H9 (cell line): ENCODE data around the gene CCDC85A. TPM values are rescaled to one million over a fixed set of nuclear protein-coding genes. Genes with fewer than 3 reads are reported as not detected.

Experiments
- DNase-seq: peaks from one replicate; pipeline ENCODE4 v3.0.0-alpha.2; 2017
- H2AFZ ChIP-seq: one replicate; pipeline ENCODE4 v1.6.1; 2013; ENCODE audit warnings: mild to moderate bottlenecking, low read length, control low read depth, moderate library complexity
- H2AK5ac ChIP-seq: 2 replicates; pipeline ENCODE4 v1.6.1; 2013; ENCODE audit warnings: low read length, control low read depth, mixed read lengths; ENCODE audit not compliant: insufficient read length
- H2BK120ac ChIP-seq: one replicate; pipeline ENCODE4 v1.6.1; 2013; ENCODE audit warnings: low read depth, mild to moderate bottlenecking, low read length, control low read depth, inconsistent platforms; ENCODE audit not compliant: poor library complexity, severe bottlenecking
- H2BK12ac ChIP-seq: 2 replicates; pipeline ENCODE4 v1.6.1; 2013; ENCODE audit warnings: low read length, control low read depth, mixed read lengths, low read depth; ENCODE audit not compliant: insufficient read length
- H2BK15ac ChIP-seq: 2 replicates; pipeline ENCODE4 v1.6.1; 2013; ENCODE audit warnings: low read depth, low read length, control low read depth
- H2BK20ac ChIP-seq: one replicate; pipeline ENCODE4 v1.6.1; 2013; ENCODE audit warnings: low read depth, mild to moderate bottlenecking, low read length, control low read depth, inconsistent platforms; ENCODE audit not compliant: poor library complexity, severe bottlenecking
- H2BK5ac ChIP-seq: 2 replicates; pipeline ENCODE4 v1.6.1; 2013; ENCODE audit warnings: low read length, control low read depth, mixed read lengths; ENCODE audit not compliant: insufficient read length
- H3K14ac ChIP-seq: 2 replicates; pipeline ENCODE4 v1.6.1; 2013; ENCODE audit warnings: low read length, control low read depth; ENCODE audit not compliant: insufficient read depth
- H3K18ac ChIP-seq: 2 replicates; pipeline ENCODE4 v1.6.1; 2013; ENCODE audit warnings: low read depth, mild to moderate bottlenecking, mixed read lengths, low read length, control low read depth; ENCODE audit not compliant: insufficient read length
- H3K23ac ChIP-seq: 2 replicates; pipeline ENCODE4 v1.6.1; 2013; ENCODE audit warnings: low read length, control low read depth, mixed read lengths, low read depth; ENCODE audit not compliant: insufficient read length
- H3K23me2 ChIP-seq: 2 replicates; pipeline ENCODE4 v1.6.1; 2013; ENCODE audit warnings: low read depth, mild to moderate bottlenecking, mixed read lengths, low read length, control low read depth; ENCODE audit not compliant: insufficient read length, poor library complexity, severe bottlenecking
- H3K27ac ChIP-seq: 2 replicates; pipeline ENCODE4 v1.5.1; 2013; ENCODE audit warnings: low read length, control low read depth, mixed read lengths, low read depth; ENCODE audit not compliant: insufficient read length
- H3K27me3 ChIP-seq: 2 replicates; pipeline ENCODE4 v1.6.1; 2013; ENCODE audit warnings: low read length, control low read depth, inconsistent platforms; ENCODE audit not compliant: insufficient read depth
- H3K4ac ChIP-seq: 2 replicates; pipeline ENCODE4 v1.6.1; 2013; ENCODE audit warnings: low read depth, mild to moderate bottlenecking, control low read depth, inconsistent platforms, low read length, moderate library complexity
- H3K4me1 ChIP-seq: 2 replicates; pipeline ENCODE4 v1.6.1; 2013; ENCODE audit warnings: low read length, control low read depth, inconsistent platforms; ENCODE audit not compliant: insufficient read depth
- H3K4me2 ChIP-seq: 2 replicates; pipeline ENCODE4 v1.6.1; 2013; ENCODE audit warnings: low read length, control low read depth, mixed read lengths; ENCODE audit not compliant: insufficient read length, insufficient read depth
- H3K56ac ChIP-seq: 2 replicates; pipeline ENCODE4 v1.6.1; 2013; ENCODE audit warnings: low read depth, mild to moderate bottlenecking, mixed read lengths, low read length, control low read depth; ENCODE audit not compliant: insufficient read length
- H3K79me1 ChIP-seq: 2 replicates; pipeline ENCODE4 v1.6.1; 2013; ENCODE audit warnings: low read depth, mild to moderate bottlenecking, moderate library complexity, low read length, control low read depth, inconsistent platforms; ENCODE audit not compliant: insufficient read depth, poor library complexity, severe bottlenecking
- H3K79me2 ChIP-seq: 2 replicates; pipeline ENCODE4 v1.6.1; 2013; ENCODE audit warnings: low read length, control low read depth, inconsistent platforms; ENCODE audit not compliant: insufficient read depth
- H3K9ac ChIP-seq: 2 replicates; pipeline ENCODE4 v1.6.1; 2013; ENCODE audit warnings: low read length, control low read depth, mixed read lengths; ENCODE audit not compliant: insufficient read length; ENCODE audit errors: extremely low read depth
- H3K9me3 ChIP-seq: one replicate; pipeline ENCODE4 v1.6.1; 2013; ENCODE audit warnings: low read depth, low read length, inconsistent platforms; ENCODE audit not compliant: control insufficient read depth
- H3T11ph ChIP-seq: one replicate; pipeline ENCODE4 v1.6.1; 2013; ENCODE audit warnings: mild to moderate bottlenecking, low read length, control low read depth, inconsistent platforms
- H4K20me1 ChIP-seq: one replicate; pipeline ENCODE4 v1.6.1; 2013; ENCODE audit not compliant: control insufficient read depth, insufficient read length, insufficient read depth
- H4K5ac ChIP-seq: 2 replicates; pipeline ENCODE4 v1.6.1; 2013; ENCODE audit warnings: low read depth, mild to moderate bottlenecking, mixed read lengths, low read length, control low read depth; ENCODE audit not compliant: insufficient read length
- H4K8ac ChIP-seq: replicated peaks from 2 replicates; pipeline ENCODE4 v1.6.1; 2013; ENCODE audit warnings: low read length, control low read depth, mixed read lengths, low read depth; ENCODE audit not compliant: insufficient read length
- H4K91ac ChIP-seq: 2 replicates; pipeline ENCODE4 v1.6.1; 2013; ENCODE audit warnings: low read depth, mild to moderate bottlenecking, moderate library complexity, mixed read lengths, low read length, control low read depth; ENCODE audit not compliant: insufficient read length
- H3K27ac Mint-ChIP-seq, 3 experiments: 2 replicates in 2 of 3; 3 replicates in 1 of 3; pipeline ENCODE4 v1.8.0; 2020 to 2021; ENCODE audit warnings: mixed read lengths in 3 of 3, mild to moderate bottlenecking in 1 of 3, moderate library complexity in 1 of 3
- H3K27me3 Mint-ChIP-seq: 2 replicates; pipeline ENCODE4 v1.8.0; 2021; ENCODE audit warnings: low read depth, mild to moderate bottlenecking, moderate library complexity, mixed read lengths
- H3K36me3 Mint-ChIP-seq, 3 experiments: 2 replicates in 2 of 3; 3 replicates in 1 of 3; pipeline ENCODE4 v1.8.0; 2020 to 2021; ENCODE audit warnings: low read depth in 3 of 3, mixed read lengths in 3 of 3; ENCODE audit not compliant: insufficient read depth in 1 of 3
- H3K4me1 Mint-ChIP-seq, 2 experiments: 2 replicates each; pipeline ENCODE4 v1.8.0; 2020; ENCODE audit warnings: mixed read lengths in 2 of 2
- H3K4me3 Mint-ChIP-seq, 2 experiments: 2 replicates in 1 of 2; 3 replicates in 1 of 2; pipeline ENCODE4 v1.8.0; 2020 to 2021; ENCODE audit warnings: mild to moderate bottlenecking in 2 of 2, mixed read lengths in 2 of 2, moderate library complexity in 1 of 2
- H3K9me3 Mint-ChIP-seq, 2 experiments: 2 replicates in 1 of 2; 3 replicates in 1 of 2; pipeline ENCODE4 v1.8.0; 2020; ENCODE audit warnings: mild to moderate bottlenecking in 2 of 2, mixed read lengths in 2 of 2, moderate library complexity in 1 of 2
- CTCF ChIP-seq: fragments of 200-600 bp; sonication (generic); conservative IDR thresholded peaks from 3 replicates; pipeline ENCODE4 v1.8.0; 2021; ENCODE audit warnings: antibody characterized with exemption, mild to moderate bottlenecking
- WGBS: extraction: QIAGEN DNeasy Blood & Tissue Kit; methylation state at CpG from one replicate; pipeline ENCODE4 v1.1.7; 2013; ENCODE audit warnings: missing lambda C conversion rate, low lambda C conversion rate, mixed read lengths; ENCODE audit not compliant: insufficient read length; ENCODE audit errors: extremely low coverage; 5-methylcytosine and 5-hydroxymethylcytosine counted together
- total RNA-seq: library from RNA; stranded (reverse); gene quantifications from 2 replicates; pipeline ENCODE4 v1.2.1, GENCODE V29; 2021

Gene CCDC85A
- total RNA-seq, 1 experiment from 2014 or later = 0.17 TPM

DNA sequence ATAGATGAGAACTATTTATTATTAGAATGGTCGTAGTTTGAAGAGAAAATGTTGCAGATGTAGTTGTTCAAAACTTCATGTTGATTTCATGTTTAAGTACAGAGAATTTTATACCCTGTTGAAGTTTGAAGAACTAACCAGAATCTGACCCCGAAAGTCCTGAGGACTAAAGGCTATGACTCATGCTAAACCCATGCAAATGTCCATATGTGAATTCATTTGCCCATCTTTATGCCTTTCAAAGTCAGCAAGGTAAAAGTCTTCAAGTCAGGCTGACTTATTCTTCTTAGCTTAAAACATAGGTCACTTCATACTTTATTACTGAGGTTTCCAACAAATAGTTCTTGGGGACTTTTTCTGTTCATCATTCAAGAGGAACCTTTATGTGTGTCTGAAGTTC is 185.5 kb downstream of the CCDC85A start:
- Histone ChIP-seq H2BK5ac (no peak overlapping the region), H3T11ph (no peak overlapping the region), H4K91ac (no peak overlapping the region), H2AK5ac (no peak overlapping the region), H3K27me3 (no peaks in the 10 kb centered on the region), H4K5ac (no peak overlapping the region), H3K79me1 (no peaks in the 10 kb centered on the region), H3K4me1 (no peaks in the 10 kb centered on the region), H3K23ac (no peak overlapping the region), H2BK15ac (no peak overlapping the region), H3K9ac (no peak overlapping the region), H3K18ac (no peak overlapping the region), H2AFZ (no peak overlapping the region), H3K4ac (no peak overlapping the region), H3K56ac (no peak overlapping the region), H2BK20ac (no peak overlapping the region), H4K8ac (no peak overlapping the region), H3K23me2 (no peaks in the 10 kb centered on the region), H3K4me2 (no peak overlapping the region), H3K14ac (no peak overlapping the region), H3K9me3 (no peaks in the 10 kb centered on the region), H2BK12ac (no peak overlapping the region), H3K79me2 (no peaks in the 10 kb centered on the region), H4K20me1 (no peaks in the 10 kb centered on the region), H3K27ac (no peak overlapping the region), H2BK120ac (no peak overlapping the region)
- no peak for TF ChIP-seq CTCF
- Mint-ChIP-seq H3K4me3 (no peak overlapping the region), H3K27me3 (no peaks in the 10 kb centered on the region), H3K36me3 (no peaks in the 10 kb centered on the region), H3K9me3 (no peaks in the 10 kb centered on the region), H3K4me1 (no peaks in the 10 kb centered on the region), H3K27ac (no peak overlapping the region)
- 100% methylated on average over 1 of the region's 2 CpGs for WGBS
- no peak for DNase-seq
